HG03457 (cell line): ENCODE measurements around the gene SUSD4.
"Not testable (repeated sequence)": the region's sequence is repeated elsewhere in the genome, so short reads cannot be mapped to it uniquely, and the experiment has no call there.

Source experiments
- ATAC-seq: cut with Tn5 transposase; IDR thresholded peaks from one replicate; pipeline ENCODE4 v1.9.1; 2021; ENCODE audit warnings: moderate number of reproducible peaks; ENCODE audit not compliant: unreplicated experiment

SUSD4 gene

DNA sequence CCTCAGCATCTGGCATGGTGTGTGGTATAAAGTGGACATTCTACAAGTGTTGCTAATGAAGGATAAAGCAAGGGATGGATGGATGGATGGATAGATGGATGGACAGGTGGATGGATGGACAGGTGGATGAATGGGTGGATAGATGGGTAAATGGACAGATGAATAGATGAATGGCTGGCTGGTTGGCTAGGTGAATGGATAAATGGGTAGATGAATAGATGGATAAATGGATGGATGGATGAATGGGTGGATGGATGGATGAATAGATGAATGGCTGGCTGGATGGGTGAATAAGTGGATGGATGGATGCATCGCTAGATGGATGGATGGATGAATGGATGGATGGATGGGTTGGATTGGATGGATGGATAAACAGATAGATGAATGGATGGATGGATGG, 66.2 kb downstream of the SUSD4 start:
- no peak for ATAC-seq

DNA sequence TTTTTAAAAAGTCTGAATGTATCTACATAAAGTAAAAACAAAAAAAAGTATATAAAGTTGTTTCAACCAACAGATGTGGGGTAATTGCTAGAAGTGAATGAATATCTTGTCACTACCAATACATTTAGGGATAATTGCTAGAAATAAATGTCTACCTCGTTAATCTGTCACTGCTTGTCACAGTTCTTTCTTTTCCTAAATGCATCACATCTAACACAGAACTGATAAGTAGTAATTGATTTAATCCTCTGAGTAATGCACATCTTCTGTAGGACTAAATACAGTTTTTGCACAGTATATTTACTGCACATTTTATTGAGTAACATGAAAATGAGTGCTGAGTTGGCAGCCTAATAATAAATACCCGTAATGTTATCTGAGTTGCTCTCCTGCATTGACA, 72.2 kb downstream of the SUSD4 start:
- ATAC-seq, result no peak

- ATAC-seq, result no peak
Measured at GRCh38 chr1:223290397-223290796, 73.6 kb downstream of the SUSD4 start.

DNA sequence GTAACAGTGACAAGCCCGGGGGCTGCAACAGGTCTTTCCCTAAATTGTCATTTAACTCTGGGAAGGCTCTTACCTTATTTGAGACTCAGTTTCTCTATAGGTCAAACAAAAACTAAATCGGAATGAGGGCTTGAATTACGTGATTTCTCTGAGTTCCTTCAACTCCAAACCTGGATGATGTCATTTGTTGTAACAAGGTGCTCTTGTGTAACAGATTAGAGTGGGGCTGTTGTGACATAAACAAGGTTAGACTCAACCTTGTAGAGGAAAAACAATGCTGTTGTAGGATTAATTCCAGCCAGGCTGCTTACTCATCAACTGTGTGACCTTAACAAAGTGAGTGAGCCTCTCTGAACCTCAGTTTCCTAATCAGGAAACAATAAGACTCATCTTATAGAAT, 74.4 kb downstream of the SUSD4 start:
- ATAC-seq, result no peak

DNA sequence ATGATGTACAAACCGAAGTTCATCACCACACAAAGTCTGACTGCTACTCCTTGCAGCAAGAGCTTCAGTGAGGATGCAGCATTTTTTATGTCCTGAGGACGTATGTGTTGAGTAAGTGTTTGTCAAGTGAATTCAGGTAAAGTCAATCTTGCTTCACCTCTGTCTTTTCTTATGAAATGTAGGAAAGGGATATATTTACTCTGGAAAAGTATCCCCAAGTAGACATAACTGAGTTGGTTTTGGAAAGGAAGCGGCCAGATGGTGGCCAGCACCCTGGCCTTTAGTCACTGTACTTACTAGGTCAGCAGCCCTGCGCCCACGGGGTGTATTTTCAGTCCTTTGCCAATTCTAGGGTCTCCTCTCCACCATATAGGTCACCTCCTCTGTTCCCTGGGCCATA, 75.2 kb downstream of the SUSD4 start:
- no peak for ATAC-seq

- ATAC-seq, result no peak
Measured at GRCh38 chr1:223285452-223285851, 78.5 kb downstream of the SUSD4 start.

- ATAC-seq, result not testable (repeated sequence)
Measured at GRCh38 chr1:223283697-223284096, 80.3 kb downstream of the SUSD4 start.

- ATAC-seq, result not testable (repeated sequence)
Measured at GRCh38 chr1:223278311-223278710, 85.7 kb downstream of the SUSD4 start.

GRCh38 chr1:223276029-223276428, 87.9 kb downstream of the SUSD4 start:
- ATAC-seq, result no peak

DNA sequence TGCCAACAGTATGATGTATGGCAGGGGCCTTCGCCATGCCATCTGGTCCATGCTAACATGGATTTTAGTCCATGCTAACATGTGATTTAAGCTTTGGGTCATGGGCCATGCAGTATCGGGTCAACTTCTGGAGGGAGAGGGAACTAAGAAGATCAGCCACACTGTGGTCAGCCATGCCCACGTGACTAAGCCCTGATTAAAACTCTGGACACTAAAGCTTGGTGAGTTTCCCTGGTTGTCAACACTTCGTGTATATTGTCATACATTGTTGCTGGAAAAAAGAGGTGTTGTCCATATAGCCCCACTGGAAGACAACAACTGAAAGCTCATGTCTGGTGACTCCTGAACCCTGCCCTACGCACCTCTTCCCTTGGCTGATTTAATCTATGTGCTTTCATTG, 90.5 kb downstream of the SUSD4 start:
- ATAC-seq, result no peak

DNA sequence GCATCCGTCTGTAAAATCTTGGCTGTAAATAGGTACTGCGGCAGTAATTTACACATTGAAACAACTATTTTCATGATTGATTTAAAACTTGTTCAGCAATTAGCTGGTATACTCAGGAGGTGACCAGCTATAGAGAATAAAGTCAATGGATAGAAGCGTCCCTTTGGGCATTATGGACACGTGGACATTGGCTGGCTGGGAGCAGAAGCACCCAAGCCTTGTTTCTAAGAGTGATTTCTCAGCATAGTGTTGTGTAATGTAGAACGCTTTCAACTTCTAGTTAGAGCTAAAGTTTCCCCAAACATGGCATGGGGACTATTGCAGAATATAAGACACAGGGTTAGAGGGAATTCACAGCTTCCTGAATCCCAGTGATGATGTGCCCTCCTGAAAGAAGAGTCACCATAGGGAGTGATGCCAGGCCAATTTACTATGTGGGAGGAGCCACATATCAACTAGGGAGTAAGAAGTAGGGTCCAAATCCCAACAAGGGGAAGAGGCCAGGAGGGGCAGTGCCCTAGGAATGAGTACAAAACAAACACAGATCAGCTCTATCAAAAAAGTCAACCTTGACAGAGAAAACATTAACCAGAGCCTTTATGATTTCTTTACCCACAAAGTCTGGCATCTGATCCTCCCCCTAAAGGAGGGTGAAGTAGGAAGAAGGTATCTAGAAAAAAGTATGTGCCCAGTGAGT, 92.7 kb downstream of the SUSD4 start:
- ATAC-seq, result no peak

DNA sequence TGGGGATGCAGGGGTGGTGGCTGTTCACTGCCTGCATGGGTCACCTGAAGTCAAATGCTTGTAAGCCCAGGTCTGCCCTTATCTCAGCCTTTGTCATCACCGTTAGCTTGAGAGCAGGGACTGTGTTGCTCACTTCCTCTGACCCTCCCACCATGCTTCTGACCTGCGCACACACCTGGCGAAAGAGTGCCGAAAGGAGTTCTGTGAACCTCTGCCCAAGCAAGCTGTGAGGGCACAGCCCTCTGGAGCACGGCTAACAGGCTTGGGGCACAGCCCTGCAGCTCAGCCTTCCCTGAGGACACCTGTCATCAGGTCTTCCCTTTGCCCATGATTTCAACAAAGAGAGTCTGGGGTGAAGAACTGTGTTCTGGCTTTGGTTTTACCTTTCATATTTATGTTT, 93.8 kb downstream of the SUSD4 start:
- no peak for ATAC-seq

- no peak for ATAC-seq
Measured at GRCh38 chr1:223269006-223269405, 95.0 kb downstream of the SUSD4 start.

- no peak for ATAC-seq
Measured at GRCh38 chr1:223266632-223267172, 97.3 kb downstream of the SUSD4 start.

DNA sequence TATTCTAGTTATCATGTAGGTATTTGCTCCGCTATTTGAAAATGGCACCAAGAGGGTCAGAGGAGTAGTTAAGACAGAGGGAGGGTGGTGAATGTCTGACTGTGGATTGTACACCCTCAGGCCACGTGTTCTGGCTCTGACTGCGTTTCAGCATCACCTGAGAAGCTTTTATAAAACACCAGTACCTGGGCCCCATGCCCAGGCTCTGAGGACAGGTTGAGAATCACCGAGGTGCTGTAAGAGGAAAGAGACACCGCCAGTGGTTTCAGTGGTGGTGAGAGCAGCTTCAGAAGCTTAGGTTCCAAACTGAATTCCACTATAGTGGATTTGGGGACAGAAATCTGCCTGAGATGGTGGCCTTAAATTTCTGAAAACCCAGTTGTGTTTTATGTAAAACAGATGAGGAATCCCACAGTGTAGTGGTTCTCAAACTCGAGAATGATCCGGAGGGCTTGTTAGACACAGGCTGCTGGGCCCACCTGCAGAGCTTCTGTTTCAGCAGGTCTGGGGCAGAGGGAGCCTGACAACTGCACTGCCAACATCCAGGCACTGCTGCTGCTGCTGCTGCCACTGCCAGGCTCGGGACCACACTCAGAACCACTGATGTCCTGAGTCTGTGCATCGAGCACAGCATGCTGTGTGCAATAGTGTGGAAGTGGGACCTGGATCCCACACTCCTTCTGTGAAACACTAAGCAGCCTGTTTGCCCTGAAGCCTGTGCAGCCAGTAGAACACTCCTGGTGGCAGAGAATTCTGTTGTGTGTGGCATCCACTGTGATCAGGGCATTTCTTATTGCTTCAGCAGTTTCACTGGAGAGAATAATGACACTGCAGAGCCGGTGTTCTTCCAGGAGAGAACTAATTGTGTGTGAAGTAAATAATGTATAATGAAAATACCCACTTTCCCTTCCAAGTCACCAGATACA, 98.7 kb downstream of the SUSD4 start:
- ATAC-seq, result no peak

DNA sequence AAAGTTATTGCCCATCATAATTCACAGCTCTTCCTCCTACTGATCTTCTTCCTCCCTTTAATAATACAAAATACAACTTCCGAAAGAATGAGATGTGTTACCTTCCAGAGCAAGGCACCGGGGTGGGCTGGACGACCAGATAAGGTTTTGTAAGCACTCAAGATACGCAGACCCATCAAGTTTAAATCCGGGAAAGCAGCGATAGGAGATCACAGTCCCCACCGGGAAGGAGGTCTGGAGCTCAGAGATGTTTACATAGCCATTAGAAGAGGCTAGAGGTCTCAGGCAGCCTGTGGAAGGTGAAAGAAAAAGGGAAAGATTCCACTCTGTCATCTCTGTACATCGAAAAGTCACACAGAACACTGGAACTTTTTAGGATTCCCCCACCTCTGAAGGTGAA, 99.4 kb downstream of the SUSD4 start:
- no peak for ATAC-seq

DNA sequence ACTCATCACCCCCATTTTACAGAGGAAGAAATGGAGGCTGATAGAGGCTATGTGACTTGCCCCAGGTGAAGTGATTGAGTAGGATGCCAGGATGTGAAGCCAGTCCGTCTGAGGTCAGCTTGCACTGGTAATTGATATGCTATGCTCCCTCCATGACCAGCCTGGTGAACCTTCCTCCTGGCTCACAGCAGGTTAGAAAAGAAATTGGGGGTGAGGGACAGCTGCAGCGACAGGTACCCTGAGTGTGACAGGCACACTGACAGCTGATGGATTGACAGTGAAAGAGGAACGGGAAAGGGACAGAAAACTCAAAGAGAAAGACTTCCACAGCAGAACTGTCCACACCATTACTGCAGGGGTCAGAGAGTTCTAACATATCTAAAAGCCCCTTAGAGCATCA, 102.1 kb downstream of the SUSD4 start:
- no peak for ATAC-seq

- no peak for ATAC-seq
Measured at GRCh38 chr1:223260712-223261111, 103.3 kb downstream of the SUSD4 start.

GRCh38 chr1:223259462-223259861, 104.5 kb downstream of the SUSD4 start:
- no peak for ATAC-seq

DNA sequence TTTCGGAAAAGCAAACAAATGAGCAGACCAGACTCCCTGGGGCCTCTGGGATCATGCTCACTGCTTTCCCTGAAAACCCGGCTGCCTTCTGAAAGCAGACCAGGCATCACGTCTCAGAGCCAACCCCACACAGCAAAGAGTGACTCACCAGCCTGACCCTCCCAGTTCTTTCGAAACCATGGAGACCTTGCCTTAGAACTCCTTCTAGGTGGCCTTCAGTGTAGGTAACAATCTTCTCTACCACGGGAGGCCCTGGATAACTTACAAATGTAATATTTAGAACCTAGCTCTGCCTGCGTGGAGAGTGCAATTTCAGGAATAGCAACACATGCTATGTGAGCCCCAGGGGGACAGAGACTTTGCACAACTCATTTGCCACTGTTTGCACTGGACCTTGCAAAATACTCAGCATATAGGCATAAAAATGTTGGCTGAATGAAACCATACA, 105.2 kb downstream of the SUSD4 start:
- ATAC-seq, result no peak

DNA sequence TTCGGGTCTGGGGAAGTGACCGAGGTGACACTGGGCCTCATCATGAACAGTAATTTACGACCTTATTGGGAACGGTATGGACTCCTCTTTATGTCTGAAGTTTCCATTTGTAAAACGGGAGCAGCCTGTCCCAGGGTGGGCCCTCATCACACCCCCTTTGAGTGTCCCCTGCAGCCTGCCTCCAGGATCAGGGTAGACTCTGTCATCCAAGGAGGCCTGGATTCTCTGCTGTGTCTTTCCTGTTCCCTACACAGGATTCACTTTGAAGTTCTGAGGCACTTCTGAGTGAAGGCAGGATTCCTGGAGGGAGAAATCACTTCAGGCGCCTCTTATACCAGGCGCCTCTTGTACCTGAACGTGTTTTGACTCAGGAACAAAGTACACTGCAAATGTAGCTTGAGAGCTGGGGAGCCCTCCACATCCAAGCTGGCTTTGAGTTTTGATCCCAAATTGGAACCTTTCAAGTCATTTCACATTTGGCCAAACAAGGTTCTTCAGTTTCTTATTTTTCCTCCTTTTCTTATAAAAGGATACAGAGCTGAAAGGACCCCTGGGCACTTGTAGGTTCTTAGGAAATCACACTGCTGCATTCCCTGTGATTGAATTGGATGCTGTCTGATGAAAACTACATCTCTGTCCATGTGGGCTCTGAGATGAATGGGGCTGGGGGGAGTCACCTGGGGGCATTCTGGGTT, 106.0 kb downstream of the SUSD4 start:
- ATAC-seq, result no peak
